DMS53 treated with DMSO at 0.1 percent for 48 hours (cell line): Measurements from ENCODE around the gene MTHFSD.
A peak's percentile ranks its signal among the peaks of the same experiment; 100 is the strongest.

ENCODE experiments used
- DNase-seq: peaks from one replicate; lab custom pipeline; 2025; ENCODE audit not compliant: unreplicated experiment; lab: John Stamatoyannopoulos, UW

The MTHFSD gene

DNA sequence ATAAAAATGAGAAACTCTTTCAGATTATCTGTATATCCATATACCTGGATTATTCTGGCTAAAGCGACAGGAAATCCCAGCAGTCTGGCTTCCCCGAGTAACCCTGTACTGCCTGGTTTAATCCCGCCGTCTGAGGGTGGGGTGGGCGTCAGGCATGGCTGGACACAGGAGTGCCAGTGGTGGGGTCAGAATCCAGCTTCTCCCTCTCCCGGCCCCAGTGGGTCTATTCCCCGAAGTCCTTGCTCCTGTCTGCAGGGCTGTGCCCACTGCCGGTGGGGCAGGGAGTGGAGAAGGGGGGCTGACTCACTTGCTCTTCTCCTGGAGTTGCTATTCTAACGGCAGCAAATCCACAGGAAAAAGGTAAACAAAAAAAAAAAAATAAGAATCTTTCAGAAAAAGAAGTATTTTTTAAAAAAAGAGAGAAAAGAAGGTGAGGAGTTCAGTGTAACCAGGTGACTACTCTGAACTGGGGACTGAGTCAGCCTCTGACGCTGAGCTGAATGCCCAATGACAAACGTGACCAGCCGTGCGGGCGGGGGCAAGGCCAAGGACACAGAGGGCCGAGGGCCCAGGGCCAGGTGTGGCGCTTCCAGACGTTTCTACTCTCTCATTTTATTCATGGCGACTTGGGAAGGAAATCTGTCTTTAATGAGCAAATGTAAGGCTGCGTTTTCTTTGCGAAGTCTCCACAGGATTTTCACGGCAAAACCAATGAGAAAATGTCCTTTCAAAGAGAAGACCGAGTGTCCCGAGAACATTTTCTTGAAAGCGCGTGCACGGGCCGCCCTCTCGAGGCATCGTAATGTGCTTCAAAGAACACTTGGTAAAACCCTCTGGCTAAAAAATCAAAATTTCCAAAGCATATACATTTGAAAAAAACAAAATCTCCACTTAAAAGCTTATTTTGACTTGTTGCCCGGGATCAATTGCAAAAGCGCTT is 24.5 kb downstream of the MTHFSD start:
- no peak for DNase-seq

DNA sequence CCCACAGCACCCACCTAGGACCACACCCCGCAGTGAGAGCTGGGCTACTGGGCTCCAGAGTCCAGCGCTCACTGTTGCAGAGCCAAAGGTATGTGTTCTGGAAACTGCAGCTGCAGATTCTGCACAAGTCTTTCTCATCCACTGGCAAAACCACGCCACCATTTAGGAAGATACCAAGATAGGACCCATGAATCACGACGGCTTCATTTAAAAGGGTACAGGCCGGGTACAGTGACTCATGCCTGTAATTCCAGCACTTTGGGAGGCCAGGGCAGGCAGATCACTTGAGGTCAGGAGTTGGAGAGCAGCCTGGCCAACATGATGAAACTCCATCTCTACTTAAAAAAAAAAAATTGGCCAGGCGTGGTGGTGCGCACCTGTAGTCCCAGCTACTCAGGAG is 25.9 kb downstream of the MTHFSD start:
- DNase-seq, result no peak

DNA sequence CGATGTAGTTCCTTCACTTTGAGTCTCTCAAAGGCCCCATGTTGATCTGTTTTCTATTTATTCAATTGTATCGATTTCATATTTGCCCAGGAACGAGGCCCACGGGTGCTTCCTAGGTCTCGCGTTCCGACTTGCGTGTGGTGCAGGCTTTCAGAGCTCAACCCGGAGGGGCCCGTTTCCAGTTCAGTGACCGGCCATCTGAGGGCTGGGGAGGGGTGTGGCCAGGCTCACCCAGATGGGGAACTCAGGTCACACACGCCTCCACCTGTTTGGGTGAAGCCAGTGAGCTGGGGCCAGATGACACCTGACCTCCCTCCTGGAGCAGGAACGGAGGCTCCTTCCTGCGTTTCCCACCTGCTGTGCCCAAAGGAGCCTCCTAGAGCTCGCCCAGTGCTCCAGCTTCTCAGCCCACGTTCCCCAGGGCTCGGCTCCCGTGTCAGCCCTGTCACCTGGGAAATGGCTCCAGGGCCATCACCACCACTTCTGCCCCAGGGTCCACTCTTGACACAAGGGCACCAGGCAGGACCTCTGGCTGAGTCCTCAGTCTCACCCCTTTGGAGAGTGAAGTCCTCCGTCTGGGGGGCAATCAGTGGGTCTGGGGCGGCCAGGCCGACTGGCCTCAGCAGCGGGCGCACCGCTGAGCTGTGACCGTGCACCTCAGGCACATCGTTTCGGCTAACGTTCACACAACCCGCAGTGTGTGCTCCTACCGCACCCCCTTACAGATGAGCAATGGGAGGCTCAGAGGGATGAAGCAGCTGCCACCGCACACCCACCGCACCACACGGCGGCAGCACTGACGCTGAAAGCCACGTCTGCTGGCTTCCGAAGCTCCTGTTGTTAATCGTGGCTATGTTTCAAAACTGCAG is 26.7 kb downstream of the MTHFSD start:
- DNase-seq, result no peak

DNA sequence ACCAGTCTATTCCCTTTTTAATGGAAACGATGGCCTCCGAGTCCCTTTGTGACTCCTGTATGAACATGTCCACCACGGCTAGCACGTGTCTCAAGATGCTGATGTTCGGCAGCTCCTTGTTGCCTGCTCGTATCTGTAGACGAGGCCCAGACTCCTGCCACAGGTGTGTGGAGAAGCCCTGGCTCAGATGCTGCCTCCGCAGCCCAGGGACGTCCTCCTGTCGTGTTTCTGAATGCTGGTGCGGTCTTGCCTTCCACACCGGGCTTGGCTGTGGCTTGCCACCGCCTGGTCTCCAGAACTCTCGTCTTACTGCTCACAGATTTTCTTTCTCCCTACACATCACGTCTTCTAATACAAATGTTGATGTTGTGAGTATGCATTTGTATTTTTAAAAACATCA is 27.7 kb downstream of the MTHFSD start:
- DNase-seq, result no peak

DNA sequence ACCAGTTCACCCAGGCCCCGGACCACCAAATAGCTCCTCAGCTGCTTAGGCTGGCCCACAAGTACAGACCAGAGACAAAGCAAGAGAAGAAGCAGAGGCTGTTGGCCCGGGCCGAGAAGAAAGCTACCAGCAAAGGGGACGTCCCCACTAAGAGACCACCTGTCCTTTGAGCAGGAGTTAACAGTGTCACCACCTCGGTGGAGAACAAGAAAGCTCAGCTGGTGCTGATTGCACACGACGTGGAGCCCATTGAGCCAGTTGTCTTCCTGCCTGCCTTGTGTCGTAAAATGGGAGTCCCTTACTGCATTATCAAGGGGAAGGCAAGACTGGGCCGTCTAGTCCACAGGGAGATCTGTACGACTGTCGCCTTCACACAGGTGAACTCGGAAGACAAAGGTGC is 29.3 kb downstream of the MTHFSD start:
- DNase-seq, result no peak

DNA sequence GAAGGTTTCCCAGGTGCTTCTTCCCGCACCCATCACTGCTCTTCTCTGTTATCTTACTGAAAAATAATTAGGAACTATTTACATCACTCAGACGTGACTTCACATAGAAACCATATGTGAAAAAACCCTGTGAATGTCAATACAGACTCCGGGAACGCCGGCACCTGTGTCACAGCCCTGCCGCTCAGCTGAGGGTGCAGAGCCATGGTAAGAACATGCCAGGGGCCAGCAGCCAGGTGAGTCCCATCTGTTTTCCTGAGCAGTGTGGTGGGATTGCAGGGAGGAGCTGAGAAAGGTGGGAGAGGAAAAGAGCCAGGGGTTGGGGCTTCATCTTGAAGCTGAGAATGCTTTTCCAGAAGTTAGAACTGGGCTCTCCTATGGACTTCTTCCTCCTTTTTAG is 31.0 kb downstream of the MTHFSD start:
- DNase-seq, result no peak

DNA sequence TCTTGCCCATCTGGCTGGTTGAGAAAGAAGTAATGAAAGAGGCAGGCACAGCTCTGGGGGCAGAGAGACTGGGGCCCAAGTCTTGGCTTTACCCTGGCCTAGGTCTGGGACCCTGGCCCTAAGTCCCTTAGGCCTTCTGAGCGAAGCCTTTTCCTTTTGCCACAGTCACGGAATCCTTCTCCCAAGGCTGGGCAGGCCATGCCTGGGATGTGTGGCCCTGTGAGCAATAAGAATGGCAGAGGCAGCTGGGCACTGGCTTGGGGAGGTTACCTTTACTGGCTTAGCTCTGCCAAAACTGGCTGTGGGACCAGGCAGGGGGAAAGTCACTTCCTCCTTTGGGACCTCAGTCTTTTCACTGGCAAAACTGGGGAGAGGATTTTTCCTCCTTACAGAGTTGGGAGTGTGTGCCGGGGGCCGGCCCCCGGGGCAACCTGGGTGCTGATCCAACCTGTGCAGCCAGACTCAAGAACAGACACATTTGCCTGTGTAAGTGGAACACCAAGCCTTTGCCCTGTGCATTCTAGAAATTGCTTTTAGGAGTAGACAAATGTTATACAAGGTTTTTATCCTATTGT is 31.8 kb downstream of the MTHFSD start:
- DNase-seq, result no peak

DNA sequence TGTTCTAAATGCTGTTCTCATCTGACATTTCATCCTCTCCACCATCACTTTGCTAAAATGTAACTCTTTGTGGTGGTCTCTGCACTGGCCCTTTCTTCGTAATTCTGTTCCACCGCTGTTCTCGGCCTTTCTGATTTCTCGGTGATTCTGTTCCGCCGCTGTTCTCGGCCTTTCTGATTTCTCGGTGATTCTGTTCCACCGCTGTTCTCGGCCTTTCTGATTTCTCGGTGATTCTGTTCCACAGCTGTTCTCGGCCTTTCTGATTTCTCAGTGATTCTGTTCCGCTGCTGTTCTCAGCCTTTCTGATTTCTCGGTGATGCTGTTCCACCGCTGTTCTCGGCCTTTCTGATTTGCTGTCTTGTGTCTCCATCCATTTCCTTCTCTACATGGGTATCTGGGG is 32.4 kb downstream of the MTHFSD start:
- no peak for DNase-seq

DNA sequence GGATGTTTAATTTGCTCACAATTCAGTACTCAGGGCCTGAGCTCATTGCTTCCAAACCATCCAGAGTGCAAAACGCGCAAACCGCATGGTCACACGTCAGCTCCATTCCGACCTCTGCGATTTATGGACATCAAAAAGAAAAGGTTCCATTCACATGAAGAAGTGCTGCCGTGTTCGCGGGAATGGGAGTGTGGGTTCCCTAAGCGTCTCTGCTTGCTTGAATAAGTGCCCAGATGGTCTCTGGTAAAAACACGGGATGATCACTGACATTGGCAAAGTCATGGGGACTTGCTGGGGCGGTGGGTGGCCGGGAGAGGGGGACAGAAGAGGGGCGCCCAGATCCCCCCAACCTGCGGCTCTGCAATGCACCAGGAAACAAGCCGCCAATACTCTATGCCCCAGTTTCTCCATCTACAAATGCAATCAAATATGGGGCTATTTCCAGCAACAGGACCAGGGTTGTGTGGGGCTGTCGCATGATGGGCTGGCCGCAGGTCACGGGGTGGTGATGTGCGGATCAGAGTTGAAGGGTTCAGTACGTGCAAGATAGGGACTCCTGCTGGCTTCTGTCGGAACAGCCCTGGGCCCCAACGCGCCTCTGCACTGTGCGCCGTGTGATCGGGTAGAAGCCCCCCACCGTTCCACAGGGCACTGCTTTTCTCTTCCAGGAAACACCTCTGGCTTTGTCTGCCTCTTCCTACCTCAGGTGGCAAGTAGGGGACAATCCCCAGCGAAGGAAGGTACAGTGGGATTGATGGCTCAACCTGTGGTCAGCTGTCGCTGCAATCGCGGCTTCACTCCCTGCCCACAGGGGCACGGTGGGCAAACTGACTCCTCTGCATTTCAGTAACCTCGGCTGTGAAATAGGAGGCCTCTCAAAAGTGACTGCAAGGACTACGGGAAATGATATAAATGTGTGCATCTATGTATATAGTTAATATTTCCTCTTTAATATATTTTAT is 33.5 kb downstream of the MTHFSD start:
- DNase-seq, result no peak

DNA sequence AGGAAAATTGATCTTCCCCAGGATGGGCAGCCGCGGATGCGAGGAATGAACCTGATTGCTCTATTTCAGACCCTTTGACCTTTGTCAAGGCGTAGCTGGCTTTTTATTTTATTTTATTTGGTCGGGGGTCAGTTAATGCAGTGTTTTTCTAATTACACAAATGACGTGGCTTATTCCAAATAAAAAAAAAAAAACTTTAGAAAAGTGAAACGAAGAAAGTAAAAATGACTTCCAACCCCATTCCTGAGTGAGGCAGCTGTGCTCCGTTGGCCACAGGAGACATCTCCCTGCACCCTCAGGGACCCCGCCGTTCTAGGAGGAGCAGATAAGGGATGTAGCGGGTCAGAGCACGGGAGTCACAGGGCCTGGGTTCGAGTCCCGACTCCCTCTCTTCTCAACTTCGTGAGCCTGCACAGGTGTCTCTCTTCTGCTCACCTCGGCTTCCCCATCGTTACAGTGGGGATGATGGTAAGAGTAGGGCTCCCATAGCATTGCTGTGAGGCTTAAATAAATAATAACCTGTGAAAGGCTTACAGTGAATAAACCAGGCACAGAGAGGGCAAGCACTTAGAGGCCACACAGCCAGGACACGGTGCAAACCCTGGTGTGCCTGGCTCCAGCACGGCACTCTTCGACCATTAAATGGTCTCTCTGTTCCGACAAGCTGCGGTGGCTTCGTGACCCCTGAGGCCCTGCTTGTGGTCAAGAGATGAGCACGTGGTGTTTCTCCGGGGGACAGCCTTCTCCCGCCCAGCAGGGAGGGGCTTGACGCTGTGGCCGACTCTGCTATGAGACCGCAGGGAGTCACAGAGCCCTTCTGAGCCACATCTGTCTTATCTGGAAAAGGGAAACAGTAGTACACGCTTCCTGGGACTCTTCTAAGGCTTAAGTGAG is 34.5 kb downstream of the MTHFSD start:
- DNase-seq, result no peak

DNA sequence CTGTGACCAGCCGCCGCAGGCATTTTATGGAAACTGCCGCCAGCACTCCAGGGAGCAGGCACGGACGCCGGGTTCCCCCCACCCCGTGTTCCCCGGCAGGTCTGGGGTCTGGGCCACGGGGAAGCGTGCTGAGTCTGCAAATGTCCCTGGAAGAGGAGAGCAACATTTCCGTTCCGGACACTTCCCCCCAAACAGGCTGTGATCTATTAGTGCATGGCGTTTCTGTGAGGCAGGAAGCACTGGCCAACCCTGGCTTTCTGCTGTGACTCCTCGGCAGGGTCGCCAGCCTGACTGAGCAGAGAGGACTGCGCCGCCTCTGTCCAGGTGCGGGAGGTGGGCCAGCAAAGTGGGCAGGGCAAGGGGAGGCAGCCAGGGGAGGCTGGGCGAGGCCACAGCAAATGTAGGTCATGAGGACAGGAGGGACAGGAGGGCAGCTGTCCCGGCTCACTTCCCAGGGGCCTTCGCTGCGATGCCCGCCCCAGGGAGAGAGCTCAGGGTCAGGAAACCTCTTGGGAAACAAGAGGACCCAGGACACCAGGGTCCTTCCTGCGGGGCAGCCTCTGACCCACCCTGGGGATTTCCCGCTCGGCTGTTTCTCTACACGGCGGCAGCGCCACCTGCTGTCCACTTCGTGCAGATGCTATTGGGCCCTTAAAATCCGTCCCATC is 35.3 kb downstream of the MTHFSD start:
- peak; percentile 12 for DNase-seq

DNA sequence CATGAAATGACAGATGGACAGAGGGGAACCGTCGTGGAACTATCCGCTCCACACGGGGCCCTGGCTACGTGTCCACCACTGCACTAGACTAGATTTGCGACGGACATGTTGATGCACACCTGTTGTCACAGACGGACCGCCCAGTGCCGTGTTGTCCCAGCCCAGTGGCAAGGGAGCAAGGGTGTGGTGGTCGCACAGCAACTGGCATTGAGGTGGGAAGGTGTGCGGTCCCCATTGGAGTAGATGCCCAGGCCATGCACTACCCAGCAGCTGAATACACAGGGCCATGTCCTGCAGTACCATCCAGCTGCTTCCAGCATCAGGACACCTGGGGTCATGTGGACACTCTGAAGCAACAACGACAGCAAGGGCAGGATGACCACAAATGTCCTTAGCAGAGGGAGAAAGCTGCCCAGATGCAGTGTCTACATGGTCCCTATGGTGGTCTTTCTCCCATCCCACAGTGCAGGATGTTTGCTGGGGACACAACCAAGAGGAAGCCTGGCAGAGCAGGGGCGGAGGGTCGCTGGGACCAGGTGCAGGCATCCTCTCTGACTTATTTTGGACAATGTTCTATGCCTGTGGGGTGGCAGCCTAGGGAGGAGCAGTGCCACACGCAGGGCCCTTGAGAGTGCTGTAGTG is 35.9 kb downstream of the MTHFSD start:
- no peak for DNase-seq

DNA sequence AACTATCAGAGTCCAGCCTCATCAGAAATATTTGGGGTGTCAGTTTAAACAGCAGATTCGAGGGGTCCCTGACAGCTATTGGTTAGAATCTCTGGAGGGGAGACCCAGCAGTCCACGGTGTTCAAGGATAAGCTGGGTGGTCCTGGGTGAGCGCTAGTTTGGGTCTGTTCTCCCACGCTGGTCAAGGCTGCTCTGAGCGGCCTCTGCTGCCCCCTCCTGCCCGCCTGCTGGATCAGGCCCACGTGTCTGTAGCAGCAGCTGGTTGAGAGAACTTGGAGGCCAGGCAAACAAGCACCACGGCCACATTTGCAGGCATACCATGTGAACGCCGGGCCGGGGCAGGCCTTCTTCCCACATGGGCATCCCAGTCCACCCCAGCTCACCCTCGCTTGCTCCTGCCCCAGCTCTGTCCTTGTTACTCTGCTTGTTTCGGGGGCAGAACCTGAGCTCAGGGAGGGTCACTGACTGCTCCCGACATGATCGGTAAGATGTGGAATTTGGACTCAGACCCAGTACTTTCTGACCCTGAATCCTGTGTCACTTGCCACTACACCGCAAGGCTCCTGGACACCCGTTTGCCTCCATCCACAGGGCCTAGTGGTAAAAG is 37.3 kb downstream of the MTHFSD start:
- peak; percentile 10 for DNase-seq

DNA sequence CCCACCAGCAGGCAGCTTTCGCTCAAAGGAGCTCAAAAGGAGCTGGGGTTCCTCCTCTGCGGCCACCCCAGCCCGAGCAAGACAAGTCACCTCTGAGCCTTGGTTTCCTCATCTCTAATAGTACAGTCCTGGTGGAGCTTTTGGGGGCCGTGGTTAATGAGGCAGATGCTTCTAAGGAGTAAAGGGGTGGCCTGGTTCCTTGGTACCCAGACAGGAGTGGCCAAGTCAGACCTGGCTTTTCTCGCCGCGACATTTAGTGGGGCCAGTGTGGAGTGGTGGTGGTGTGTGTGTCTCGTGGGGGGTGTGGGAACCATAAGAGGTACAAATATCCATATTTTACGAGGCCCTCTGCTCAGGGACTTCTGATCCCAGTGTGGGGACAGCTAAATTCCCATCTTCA is 38.0 kb downstream of the MTHFSD start:
- DNase-seq, result no peak

DNA sequence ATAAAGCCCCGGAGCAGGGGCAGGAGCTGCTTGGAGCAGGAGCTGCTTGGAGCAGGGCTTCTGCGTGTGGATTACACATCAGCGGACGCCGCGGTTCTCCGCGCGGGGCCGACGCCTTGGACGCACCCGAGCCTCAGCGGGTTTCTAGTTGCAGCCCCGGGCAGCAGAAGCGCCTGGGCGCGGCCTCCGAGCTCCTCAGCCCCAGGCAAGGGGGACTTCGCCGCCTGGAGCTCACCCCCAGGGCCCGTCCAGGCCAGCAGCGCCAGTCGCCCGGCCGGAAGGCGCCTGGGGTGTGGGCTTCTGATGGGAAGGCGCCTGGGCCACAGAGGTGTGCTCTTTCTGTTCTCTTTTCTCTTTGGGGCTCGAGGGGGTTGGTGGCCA is 38.4 kb downstream of the MTHFSD start:
- no peak for DNase-seq

DNA sequence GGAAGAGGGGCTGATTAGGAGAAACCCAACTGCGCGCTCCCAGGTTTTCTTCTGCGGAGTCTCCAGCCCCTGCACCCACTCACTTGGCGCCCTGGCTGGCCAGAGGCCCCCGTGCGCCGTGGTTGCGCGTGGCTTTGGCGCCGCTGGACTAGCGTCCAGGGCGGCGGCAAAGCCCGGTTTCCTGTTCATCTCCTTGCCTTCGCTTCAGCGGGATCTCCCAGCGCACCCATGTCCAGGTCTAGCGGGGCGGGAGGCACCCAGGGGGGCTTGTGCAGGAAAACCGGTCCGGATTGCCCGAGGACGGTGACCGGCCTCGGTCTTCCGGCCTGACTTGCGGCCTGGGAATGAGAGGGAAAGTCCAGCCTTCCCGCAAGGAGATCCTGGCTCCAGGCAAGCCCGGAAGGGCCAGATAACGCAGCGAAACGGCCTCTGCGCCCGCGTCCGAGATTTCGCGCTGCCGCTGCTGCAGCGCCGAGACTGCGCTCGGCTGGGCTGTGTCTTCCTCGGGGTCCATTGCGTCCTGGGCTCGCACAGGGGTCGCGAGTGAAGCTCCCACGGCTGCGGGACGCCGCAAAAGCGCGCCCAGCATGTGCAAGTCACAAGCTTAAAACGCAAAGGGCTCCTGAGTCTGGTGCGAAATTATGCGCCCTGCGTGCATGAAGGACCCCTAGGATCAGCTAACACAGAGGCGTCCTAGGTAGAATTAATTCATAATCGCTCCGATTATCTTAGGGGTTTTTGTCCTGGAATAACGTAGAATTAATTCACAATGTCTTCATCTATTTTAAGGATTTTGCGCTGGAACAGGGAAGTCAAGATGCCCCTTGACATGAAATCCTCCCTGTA is 39.0 kb downstream of the MTHFSD start:
- DNase-seq, result no peak

DNA sequence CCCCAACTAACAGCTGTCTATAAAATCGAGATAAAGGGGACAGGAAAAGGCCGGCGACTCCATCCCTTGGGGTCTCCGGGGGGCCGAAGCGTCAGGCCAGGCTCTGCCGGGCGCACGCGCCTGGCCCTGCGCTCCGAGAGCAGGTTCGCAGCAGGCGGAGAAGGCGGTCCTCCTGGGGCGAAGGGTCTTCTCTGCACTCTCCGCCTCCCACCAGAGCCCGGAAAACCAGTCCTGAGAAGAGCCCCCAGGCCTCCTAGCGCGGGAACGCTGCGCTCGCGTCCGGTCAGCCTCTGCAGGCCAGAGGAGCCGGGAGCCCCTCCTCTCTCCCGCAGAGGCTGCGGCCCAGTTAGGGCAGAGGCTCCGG is 39.6 kb downstream of the MTHFSD start:
- DNase-seq, result no peak
